GM19238 (cell line): Measurements from ENCODE around the gene GLRA3.
"Not testable (repeated sequence)": the region's sequence is repeated elsewhere in the genome, so short reads cannot be mapped to it uniquely, and the experiment has no call there.

ENCODE experiments used
- DNase-seq: peaks from one replicate; pipeline ENCODE4 v3.0.0; 2011; ENCODE audit warnings: low spot score; ENCODE audit not compliant: insufficient read length

Gene GLRA3

DNA sequence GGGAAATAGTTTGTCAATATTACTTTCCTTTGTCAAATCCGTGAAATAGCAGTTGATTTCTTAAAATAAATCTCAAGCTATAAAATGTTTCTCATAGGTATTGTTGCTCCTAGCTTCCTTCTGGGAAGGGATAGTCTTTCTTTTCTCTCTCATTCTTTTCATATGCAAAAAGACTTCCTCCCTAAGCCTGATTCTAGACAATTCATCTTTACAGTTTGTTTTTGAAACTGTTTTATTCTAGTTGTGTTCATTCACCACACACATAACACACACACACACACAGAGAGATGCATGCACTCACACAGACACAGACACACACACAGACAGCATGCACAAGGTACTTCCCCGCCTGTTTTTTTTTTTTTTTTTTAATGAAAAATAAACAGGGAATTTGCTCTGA lies 18.2 kb downstream of the GLRA3 start:
- DNase-seq = no peak

DNA sequence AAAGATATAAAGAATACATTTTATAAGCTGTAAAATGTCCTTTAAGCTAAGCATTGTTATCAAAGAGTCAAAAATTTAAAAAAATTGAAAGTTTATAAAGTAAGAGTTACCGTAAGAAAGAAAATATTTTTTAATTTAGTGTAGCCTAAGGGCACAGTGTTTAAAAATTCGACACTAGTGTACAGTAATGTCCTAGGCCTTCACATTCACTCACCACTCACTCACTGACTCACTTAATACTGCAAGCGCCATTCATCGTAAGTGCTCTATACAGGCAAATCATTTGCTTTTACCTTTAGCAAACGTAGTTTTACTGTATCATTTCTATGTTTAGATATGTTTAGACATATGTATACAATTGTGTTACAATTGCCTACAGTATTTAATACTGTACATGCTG lies 20.2 kb downstream of the GLRA3 start:
- DNase-seq = no peak

DNA sequence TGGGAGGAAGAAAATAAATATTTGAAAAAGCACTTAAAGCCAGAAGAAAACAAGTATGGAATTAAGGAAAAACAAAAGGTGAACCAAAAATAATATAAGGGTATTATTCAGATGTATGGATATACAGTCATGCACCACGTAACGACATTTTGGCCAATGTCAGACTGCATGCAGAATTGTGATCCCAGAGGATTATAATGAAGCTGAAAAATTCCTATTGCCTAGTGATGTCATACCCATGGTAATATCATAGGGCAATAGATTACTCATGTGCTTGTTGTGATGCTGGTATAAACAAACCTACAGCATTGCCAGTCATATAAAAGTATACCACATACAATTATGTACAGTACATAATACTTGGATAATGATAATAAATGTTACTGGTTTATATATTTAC lies 20.9 kb downstream of the GLRA3 start:
- DNase-seq = no peak

DNA sequence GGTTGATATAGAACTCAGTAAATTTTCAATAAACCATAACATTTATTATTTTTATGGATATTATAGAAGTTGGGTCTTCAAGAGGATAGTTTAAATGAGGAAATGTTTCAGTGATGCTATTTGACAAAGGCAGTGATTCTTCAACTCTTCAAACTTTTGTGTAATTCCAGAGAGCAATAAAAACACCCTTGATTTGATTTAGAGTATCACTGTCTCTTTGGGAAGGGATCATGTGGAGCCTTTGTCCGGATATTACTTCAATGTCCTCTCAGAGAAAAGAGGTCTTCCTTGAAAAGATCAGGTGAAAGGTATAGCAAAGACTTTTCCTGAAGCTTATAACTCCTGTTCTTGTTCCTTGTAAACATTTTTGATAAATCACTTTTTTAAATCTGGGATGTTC lies 23.3 kb downstream of the GLRA3 start:
- DNase-seq = no peak

DNA sequence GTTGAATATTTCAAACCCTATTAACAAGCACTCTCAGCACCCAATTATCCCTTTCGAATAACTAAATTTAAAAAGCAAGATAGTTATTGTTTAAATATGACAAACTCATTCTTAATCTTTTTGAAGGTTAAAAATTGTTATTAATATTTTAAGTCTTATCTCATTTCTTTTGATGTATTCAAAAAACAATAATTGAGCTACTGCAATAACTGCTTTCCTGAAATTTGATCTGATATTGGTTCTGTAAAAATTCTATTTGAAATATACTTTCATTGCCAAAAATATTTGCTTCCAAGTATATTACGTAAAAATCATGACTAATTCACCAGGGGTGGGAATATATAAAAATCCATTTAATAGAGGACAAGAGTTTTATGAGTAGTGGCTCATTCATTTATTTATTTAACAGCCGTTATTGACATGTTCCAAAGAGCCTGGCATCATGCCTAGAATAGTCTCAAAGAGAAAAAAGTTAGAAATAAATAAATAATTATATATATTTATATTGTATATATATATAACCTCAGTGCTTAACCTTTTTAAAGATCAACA lies 34.4 kb downstream of the GLRA3 start:
- DNase-seq = no peak

DNA sequence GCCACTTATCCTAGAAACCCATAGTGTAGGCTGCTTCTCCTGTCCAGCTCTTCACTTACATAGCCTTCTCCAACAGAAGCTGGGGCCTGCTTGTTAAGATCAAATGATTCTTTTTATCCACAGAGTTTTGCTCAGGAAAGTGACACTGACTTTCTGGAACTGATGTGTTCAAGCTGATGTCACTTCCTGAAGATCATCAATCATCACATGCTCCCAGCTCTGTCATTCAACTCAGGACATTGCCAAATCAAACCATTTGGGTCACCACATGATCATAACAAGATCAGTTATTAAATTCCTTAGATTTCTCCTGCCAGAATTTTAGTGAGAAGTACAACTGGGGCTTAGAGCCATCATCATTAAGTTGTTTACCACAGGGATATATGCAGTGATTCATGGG lies 39.4 kb downstream of the GLRA3 start:
- DNase-seq = no peak

DNA sequence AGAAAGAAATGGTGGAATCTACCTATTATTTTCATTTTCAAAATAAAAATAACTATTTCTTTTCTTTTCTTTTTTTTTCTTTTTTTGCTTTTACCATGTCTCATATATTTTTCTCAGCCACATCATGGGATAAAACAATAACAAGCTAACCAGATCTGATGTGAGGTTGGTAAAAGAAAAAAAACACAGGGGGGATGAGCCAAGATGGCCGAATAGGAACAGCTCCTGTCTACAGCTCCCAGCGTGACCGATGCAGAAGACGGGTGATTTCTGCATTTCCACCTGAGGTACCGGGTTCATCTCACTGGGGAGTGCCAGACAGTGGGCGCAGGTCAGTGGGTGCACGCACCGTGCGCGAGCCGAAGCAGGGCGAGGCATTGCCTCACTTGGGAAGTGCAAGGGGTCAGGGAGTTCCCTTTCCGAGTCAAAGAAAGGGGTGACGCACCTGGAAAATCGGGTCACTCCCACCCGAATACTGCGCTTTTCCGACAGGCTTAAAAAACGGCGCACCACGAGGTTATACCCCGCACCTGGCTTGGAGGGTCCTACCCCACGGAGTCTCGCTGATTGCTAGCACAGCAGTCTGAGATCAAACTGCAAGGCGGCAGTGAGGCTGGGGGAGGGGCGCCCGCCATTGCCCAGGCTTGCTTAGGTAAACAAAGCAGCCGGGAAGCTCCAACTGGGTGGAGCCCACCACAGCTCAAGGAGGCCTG lies 50.6 kb downstream of the GLRA3 start:
- DNase-seq = not testable (repeated sequence)

DNA sequence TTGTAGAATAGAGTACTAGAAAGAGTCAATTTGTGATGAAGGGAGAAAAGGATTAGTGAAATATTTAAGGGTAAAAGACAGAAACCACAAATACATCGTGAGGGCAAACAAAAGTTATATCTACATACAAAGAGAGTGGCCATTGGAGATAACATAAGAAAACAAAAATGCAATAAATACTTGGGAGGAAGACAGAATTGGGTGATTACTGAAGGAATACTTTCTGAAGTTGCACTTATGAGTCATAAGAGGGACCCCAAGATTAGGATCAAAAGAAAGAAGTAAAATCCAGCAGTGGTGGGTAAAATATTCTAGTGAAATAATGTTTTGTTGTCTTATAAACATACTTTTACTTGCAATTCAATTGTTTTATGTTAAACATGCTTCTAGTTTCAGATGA lies 53.7 kb downstream of the GLRA3 start:
- no peak for DNase-seq

DNA sequence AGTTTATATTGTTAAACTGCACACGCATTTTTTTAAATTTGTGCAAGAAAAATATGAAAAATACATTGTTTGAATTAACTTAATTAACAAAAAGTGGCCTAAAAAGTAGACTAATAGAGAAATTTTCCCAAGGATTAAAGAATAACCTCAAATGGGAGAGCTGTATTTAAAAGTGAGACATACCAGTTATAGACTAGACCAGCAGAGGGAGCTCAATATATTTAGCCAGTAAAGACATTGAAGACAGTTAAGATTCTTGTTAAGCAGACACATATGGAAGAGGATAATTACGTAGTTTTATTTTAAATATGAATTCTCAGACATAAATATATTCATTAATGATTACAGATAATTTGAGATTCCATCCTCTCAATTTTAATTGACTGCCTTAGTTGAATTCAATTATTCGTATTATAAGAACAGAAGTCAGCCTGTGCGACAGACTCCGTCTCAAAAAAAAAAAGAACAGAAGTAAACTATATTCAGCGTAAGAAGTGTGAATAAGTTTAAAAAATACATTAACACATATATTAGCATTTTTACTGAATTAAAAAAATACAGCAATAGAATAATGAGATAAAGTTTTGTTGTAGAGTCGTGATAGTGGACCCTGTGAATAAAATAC lies 64.8 kb downstream of the GLRA3 start:
- no peak for DNase-seq

DNA sequence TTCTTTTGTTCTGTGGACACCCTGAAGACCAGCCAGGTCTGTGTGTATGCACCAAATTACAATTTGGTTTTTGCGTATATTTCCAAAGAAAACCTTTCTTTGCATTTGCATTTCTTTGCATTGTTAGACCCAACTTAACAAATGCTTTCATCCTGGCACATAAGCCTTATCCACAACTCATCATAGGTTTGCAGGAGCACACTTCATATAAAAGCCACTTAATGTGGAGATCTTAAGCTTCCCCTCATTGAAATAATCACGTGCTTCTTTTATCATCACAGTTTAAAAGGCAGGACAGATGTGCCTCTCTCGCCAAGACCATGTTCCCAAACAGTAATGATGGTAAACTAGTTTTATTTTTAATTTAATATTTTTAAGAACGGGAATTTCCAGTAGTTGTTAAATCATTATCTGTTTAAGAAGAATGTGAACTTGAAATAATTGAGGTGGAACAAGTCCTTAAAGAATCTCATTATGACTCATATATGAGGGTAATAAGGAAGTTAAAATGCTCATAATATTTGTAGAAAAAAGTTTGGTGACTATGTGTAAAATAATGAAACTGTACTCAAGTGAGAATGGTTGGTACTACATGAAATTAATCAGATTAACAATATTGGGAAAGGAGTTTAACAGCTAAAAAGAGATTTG lies 65.5 kb downstream of the GLRA3 start:
- DNase-seq = no peak

DNA sequence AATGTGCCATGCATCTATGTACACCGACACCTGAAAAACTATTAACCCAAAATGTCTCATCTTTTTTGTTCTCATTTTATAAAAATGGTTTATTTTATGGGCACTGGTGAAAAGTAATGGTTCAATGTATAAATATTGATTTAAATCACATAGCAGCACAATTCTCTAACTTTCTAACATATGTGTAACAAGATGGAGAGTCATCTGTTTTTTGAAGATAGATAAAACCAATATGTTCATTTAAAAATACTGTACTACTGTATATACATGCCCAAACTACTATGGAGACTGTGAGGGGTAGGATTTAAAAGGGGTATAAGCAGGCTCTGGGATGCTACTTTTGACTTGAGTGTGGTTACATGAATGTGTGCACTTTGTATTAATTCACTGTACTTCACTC lies 67.6 kb downstream of the GLRA3 start:
- no peak for DNase-seq

DNA sequence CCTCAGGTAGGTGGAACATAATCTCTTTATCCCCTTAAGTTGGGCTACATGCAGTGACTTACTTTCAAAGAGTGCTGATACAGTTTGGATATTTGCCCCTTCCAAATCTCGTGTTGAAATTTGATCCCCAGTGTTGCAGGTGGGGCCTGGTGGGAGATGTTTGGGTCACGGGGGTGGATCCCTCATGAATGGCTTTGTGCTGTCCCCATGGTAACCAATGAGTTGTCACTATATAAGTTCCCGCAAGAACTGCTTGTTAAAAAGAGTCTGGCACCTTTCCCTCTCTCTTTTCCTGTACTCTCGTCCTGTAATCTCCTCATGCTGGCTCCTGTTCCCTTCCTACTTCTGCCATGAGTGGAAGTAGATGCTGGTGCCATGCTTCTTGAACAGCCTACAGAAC lies 71.3 kb downstream of the GLRA3 start:
- no peak for DNase-seq

DNA sequence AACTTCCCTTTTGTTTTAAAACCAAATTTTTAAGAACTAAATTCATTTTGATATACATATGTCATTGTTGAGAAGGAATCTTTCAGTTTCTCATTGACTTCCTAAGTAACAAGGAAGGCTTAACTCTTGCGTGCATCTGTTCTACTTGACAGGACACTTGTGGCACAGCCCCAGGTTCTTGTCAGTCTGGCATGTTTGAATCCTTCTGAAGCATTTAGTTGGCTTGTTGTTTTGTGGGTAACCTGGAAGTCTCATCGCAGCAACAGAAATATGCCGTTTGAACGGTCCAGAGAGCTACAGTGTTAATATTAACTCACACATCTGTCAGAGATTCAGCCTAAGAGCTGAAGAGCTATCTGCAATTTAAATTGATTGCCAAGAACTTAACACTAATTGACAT lies 76.0 kb downstream of the GLRA3 start:
- DNase-seq = no peak

DNA sequence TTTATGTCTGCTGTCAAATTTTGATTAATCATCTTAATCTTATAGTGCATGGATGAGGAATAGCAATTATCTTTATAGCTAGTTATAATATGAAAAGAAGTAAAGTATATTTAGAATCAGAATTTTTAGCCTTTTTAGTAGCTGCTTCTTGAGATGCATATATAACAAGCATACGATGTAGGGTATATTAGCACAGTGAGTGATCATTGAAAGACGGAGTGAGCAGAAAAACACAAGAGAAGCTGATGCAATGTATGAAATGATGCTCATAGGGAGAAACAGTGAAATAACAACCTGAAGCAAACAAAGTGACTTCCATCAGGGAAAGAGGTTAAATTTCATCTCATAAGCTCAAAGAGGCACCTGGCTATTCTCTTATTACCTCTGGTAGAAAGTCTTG lies 77.0 kb downstream of the GLRA3 start:
- DNase-seq = no peak

DNA sequence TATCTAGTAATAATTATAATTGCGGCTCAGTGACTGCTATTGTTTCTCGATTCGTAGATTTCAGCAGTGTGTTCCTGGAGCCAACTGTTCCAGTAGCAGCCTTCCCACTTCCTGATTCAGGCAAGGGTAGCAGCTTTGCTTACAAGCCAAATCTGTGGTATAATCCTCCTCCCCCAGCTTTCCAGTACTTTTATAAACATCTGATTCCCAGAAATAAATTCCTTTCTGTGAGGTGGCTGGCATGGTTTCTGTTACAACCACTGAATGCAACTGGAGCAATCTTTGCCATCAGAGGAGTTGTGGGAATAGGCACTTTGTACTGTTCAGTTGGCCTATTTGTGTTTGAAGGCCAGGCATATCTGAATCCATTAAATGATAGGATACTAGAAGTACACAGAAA lies 80.0 kb downstream of the GLRA3 start:
- no peak for DNase-seq

DNA sequence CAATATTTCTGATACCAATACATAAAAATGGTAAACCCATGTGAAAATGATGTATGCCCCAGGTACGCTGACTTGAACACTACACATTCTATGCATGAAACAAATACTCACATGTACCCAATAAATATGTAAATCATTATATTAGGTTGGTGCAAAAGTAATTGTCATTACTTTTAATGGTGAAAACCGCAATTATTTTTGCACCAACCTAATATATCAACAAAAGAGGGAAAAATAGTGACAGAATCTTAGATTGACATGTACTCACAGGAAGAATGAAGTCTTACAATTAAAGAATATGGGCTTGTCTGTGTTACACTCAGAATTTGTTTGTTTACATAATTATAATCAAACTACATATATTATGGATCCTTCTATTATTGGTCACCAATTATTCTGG lies 82.3 kb downstream of the GLRA3 start:
- no peak for DNase-seq

DNA sequence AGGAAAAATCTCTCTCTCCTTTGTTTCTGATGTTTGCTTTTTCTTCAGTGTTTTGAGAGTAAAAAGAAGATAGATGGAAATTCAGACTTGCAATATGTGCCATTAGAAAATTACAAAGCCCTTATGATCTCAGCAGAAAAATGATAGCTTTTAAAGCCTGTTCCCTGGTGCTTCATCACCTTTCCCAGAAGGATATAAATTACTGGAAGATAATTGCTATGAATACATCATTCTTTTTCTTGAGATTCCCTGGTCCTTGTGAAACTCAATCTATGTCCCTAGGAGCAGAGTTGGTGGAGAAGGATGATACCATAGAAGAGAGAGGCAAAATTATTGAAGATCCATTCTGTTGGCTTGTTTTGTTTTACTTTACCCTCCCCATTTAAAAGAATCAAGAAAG lies 86.5 kb downstream of the GLRA3 start:
- no peak for DNase-seq

DNA sequence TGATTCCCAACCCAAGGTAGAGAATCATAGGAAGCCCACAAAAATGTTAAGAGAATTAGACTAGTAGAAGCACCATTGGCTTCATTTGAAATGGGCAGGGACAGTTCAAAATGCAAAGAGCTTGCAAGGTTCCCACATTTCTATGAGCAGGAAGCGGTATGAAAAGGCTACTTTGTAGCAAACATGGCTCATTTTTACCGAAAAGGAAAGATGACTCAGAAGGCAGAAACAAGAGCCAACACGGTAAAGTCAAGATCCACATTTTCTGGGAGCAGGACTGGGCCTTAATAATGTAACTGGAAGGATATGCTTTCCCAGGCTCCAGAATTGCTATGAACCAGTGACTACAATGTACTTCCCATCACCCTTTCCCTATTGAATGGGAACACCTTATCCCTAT lies 89.5 kb downstream of the GLRA3 start:
- no peak for DNase-seq

DNA sequence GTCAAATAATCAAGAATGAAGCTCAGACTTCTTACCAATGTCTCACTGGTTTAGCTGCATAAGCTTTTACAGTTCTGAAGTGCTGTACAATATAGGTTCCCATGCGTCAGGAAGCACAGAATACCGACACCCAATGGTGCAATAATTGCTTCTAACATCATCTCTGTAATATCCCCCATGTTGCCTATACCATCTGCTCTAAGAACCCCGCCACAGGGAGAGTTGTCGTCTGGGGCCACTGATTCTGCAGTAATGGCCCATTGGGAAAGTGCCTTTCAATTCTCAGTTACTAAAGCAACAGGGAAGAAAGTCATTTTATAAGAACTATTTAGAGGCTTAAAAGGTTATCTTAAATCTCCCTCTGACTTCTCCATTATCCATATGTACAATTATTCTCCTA lies 94.9 kb downstream of the GLRA3 start:
- no peak for DNase-seq

DNA sequence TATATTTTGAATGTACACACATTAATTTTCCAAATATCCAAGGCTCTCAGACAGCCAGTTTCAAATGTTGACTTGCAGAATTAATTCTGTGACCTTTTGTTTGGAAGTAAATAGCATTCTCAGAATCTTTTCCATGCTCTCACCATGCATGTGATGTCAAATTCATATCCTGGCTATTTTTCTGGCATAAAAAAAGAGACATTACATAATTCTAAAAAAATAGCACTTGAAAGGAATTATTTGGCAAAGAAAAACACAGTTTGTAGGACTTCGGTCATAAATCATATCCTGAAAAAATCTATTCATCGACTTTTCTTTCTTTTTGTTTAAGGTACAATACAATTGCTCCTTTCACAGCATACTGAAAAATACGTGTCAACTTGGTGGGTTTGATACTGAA lies 111.2 kb downstream of the GLRA3 start:
- no peak for DNase-seq

DNA sequence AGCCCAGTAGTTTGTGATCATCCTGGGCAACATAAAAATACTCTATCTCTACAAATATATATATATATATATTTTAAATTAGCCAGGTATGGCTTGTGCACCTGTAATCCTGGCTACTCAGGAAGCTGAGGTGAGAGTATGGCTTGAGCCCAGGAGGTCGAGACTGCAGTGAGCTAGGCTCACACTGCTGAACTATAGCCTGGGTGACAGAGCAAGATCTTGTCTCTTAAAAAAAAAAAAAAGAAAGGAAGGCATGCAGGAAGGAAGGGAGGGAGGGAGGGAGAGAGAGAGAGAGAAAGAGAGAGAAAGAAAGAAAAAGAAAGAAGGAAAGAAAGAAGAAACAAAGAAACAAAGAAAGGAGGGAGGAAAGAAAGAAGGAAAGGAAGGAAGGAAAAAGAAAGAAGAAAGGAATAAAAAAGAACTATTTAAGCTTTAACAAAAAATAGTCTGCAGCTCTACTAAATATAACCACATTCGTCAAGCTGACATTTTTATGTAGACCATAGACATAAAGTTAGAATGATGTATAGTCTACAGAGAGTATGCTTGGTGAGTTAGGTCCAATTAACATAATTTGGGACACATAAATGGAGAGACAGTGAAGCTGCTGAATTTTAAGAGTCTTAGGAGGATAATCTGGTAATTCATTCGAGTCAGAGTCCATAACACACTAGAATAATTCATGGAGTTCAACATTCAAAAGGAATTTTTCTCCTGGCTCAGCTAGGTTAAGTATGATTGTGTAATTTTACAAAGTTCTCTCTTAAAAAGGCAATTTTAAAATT lies 111.9 kb downstream of the GLRA3 start:
- no peak for DNase-seq
